Stimulated activated naive CD8-positive, alpha-beta T cell treated with anti-CD3 and anti-CD28 coated beads, Interleukin-15, amount 100 ng/mL, for 72 hours (primary cell): ENCODE results near the gene RNASEH2A.

Source experiments
- ATAC-seq: fragments of 150-1000 bp; cut with Tn5 transposase; 2 replicates; pipeline ENCODE4 v1.10.0; 2021; ENCODE audit warnings: mild to moderate bottlenecking, moderate library complexity
- DNase-seq, 2 donors: peaks; one replicate each; pipeline ENCODE4 v3.0.0; 2021 to 2022
- H3K27ac Mint-ChIP-seq, 2 donors: one replicate each; pipeline ENCODE4 v1.8.0; 2022; ENCODE audit warnings: mild to moderate bottlenecking in 2 of 2, mixed read lengths in 2 of 2, moderate library complexity in 2 of 2
- H3K27me3 Mint-ChIP-seq: one replicate; pipeline ENCODE4 v1.8.0; 2022; ENCODE audit warnings: mixed read lengths
- H3K4me1 Mint-ChIP-seq: one replicate; pipeline ENCODE4 v1.8.0; 2022; ENCODE audit warnings: mild to moderate bottlenecking, mixed read lengths
- H3K4me3 Mint-ChIP-seq, 2 donors: one replicate each; pipeline ENCODE4 v1.8.0; 2022; ENCODE audit warnings: mild to moderate bottlenecking in 2 of 2, mixed read lengths in 2 of 2, moderate library complexity in 1 of 2
- H3K9me3 Mint-ChIP-seq, 2 donors: one replicate each; pipeline ENCODE4 v1.8.0; 2022; ENCODE audit warnings: mixed read lengths in 2 of 2

RNASEH2A gene

DNA sequence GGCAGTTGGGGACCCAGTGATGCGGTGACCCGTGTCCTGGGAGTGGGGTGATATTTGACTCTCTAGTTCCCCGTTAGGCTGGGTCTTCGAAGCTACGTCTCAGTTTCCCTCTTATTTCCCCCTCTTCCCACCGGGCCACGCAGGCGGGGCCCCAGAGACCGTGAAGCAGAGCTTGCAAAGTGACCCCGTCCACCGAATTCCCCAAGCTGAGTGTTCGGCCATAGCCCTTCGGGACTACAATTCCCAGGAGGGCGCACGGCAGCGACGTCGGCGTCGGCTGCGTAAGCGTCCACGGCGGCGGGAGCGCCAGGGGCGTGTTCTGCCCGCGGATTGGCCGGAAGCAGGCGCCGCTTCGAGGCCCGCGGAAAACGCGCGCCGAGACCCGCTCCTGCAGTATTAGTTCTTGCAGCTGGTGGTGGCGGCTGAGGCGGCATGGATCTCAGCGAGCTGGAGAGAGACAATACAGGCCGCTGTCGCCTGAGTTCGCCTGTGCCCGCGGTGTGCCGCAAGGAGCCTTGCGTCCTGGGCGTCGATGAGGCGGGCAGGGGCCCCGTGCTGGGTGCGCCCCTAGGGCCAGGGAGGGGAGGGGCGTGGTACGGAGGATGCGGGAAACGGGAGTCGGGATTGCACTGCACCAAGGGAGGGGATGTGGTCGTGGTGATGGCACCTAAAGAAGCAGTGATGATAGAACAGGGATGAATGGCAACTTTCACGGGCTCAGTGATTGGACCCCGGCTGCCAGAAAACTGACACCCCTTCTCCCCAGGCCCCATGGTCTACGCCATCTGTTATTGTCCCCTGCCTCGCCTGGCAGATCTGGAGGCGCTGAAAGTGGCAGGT, at the start of gene RNASEH2A:
RNASEH2A (plus strand) TSS at position 343 of the 840 bp plus-strand sequence; CDS start at position 433, 90 bp downstream.
- DNase-seq (peak; percentile 87 to 90), ATAC-seq (peak; percentile 90)
- H3K27me3 Mint-ChIP-seq = no peaks in the 10 kb centered on the region
- peak within 1 kb of the TSS; percentile 94 to 96 for H3K27ac Mint-ChIP-seq
- H3K4me1 Mint-ChIP-seq = peaks cover 34% of the 10 kb centered on the region
- H3K9me3 Mint-ChIP-seq = no peaks in the 10 kb centered on the region
- H3K4me3 Mint-ChIP-seq = peak within 1 kb of the TSS; percentile 89 to 99

DNA sequence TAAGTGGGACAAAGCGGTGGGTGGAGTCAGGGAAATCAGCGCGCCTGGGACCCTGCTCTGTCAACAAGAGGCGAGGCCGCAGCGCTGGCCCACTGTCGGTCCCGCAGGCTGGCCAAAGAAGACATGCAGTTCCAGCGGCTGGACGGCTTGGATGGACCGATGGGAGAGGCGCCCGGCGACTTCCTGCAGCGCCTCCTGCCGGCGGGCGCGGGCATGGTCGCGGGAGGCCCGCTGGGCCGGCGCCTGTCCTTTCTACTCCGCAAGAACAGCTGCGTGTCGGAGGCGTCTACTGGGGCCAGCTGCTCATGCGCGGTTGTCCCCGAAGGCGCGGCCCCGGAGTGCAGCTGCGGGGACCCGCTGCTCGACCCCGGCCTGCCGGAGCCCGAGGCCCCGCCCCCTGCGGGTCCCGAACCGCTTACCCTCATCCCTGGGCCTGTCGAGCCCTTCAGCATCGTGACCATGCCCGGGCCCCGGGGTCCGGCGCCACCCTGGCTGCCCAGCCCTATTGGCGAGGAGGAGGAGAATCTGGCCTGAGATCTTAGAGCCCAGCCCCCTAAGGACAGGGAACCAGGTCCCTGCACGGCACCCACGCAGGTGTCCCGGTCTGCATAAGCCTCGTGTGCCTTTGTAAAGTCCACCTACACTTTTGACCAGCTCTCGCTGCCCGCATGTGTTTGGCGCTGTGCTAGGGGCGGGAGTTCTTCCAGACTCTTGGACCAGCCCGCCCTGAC, 48.7 kb upstream of the RNASEH2A start:
- peak; percentile 71 to 75 for DNase-seq
- peak; percentile 85 for ATAC-seq
- H3K27me3 Mint-ChIP-seq = peaks cover 51% of the 10 kb centered on the region
- H3K9me3 Mint-ChIP-seq = no peaks in the 10 kb centered on the region
- H3K4me1 Mint-ChIP-seq = peaks cover 11% of the 10 kb centered on the region
- H3K4me3 Mint-ChIP-seq = peak overlapping the region; percentile 60 to 75
- H3K27ac Mint-ChIP-seq = no peak overlapping the region

GRCh38 chr19:12759686-12760085, 46.7 kb upstream of the RNASEH2A start:
- ATAC-seq (no peak), DNase-seq (no peak)
- Mint-ChIP-seq H3K27ac (no peak overlapping the region), H3K4me1 (peaks cover 11% of the 10 kb centered on the region), H3K9me3 (no peaks in the 10 kb centered on the region), H3K4me3 (no peak overlapping the region), H3K27me3 (peaks cover 33% of the 10 kb centered on the region)

- Mint-ChIP-seq H3K4me1 (peaks cover 18% of the 10 kb centered on the region), H3K27ac (no peak overlapping the region), H3K9me3 (no peaks in the 10 kb centered on the region), H3K27me3 (peaks cover 10% of the 10 kb centered on the region), H3K4me3 (no peak overlapping the region)
- DNase-seq (no peak), ATAC-seq (no peak)
Measured at GRCh38 chr19:12763100-12763499, 43.3 kb upstream of the RNASEH2A start.

DNA sequence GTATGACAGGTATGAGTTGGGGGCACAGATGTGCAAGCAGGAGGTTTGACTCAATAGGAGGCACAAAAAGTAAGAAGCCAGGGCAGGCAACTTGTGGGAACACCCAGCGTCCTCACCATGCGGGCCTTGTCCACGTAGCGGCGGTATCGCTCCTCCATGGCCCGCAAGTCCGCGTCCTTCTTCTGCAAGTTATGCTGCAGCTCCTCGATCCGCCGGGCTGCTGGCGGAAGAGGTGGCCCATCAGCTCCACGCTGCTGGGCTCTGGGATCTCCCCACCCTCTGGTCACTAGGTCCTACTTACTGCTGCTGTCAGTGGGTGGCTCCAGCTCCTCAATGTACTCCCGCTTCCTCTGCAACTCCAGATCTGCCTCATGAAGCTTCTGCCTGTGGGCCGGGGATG, 41.7 kb upstream of the RNASEH2A start:
- no peaks in the 10 kb centered on the region for H3K27me3 Mint-ChIP-seq
- peaks cover 24% of the 10 kb centered on the region for H3K4me1 Mint-ChIP-seq
- DNase-seq (no peak), ATAC-seq (no peak)
- H3K27ac Mint-ChIP-seq = no peak overlapping the region
- no peak overlapping the region for H3K4me3 Mint-ChIP-seq
- no peaks in the 10 kb centered on the region for H3K9me3 Mint-ChIP-seq

DNA sequence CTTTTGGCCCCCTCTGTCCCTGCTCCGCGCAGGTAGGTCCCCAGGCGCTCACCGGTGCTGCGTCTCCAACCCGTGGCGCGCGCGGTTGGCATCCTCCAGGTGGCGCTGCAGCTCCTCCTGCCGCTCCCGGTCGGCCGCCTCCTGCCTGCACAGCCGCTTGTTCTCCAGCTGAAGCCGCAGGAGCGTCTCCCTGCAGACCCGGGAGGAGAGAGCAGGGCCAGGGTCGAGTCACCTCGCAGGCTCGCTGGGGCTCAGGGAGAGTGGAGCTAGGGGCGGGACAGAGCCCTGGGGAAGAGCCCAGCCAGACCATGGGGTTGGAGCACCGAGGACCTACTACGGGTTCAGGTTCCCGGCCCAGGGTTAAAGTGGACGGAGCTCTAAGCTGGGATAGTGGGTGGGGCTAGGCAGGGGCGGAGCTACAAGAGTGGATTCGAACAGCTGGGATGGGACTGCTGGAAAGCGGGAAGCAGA, 40.3 kb upstream of the RNASEH2A start:
- H3K9me3 Mint-ChIP-seq = no peaks in the 10 kb centered on the region
- H3K27ac Mint-ChIP-seq = no peak overlapping the region
- peaks cover 26% of the 10 kb centered on the region for H3K4me1 Mint-ChIP-seq
- peak overlapping the region; percentile 58 to 77 for H3K4me3 Mint-ChIP-seq
- ATAC-seq = peak; percentile 92
- no peaks in the 10 kb centered on the region for H3K27me3 Mint-ChIP-seq
- DNase-seq = peak; percentile 84 to 85

- no peaks in the 10 kb centered on the region for H3K27me3 Mint-ChIP-seq
- no peak overlapping the region for H3K4me3 Mint-ChIP-seq
- DNase-seq (no peak), ATAC-seq (no peak)
- no peaks in the 10 kb centered on the region for H3K9me3 Mint-ChIP-seq
- no peak overlapping the region for H3K27ac Mint-ChIP-seq
- peaks cover 32% of the 10 kb centered on the region for H3K4me1 Mint-ChIP-seq
Measured at GRCh38 chr19:12767150-12767549, 39.2 kb upstream of the RNASEH2A start.

- Mint-ChIP-seq H3K4me3 (no peak overlapping the region), H3K27me3 (no peaks in the 10 kb centered on the region), H3K27ac (no peak overlapping the region), H3K9me3 (no peaks in the 10 kb centered on the region), H3K4me1 (peaks cover 32% of the 10 kb centered on the region)
- no peak for DNase-seq
- ATAC-seq = no peak
Measured at GRCh38 chr19:12767666-12768065, 38.7 kb upstream of the RNASEH2A start.

DNA sequence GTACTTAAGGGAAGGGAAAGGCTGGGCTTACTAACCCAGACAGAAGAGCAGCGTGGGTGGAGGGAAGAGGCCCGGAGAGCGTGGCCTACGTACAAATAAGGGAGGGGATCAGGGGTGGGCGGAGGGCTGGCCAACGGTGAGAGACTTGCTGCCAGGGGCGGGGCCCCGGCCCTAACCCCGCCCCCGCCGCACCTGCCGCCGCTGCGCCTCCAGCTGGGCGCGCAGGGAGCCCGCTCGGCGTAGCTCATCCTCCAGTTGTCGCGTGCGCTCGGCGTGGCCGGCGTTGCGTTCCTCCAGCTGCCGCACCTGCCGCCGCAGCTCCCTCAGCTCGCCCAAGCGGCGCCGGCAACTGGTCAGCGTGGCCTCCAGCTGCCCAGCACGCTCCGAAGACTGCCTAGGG, 36.7 kb upstream of the RNASEH2A start:
- DNase-seq = peak in 1 of 2 donors; percentile 35
- Mint-ChIP-seq H3K27ac (peak overlapping the region in 1 of 2 donors; percentile 38), H3K4me3 (peak overlapping the region in 1 of 2 donors; percentile 66), H3K4me1 (peaks cover 46% of the 10 kb centered on the region), H3K9me3 (no peaks in the 10 kb centered on the region), H3K27me3 (no peaks in the 10 kb centered on the region)
- ATAC-seq = peak; percentile 45

DNA sequence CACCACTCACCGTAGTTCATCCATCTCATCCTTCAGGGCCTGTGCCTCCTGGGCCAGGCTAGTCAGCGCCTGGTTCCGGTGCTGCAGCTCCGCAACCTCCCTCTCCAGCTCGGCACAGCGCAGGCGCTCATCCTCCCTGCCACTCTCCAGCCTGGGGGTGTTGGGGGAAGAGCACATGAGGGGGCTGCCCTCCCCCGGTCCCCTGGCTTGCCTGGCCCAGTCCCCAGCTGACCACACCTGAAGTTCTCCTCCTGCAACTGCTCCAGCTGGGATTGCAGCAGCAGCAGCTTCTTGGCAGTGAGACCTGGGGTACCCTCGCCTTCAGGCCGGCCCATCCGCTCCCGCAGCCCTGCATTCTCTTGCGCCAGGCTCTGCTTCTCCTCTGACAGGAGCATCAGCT, 35.5 kb upstream of the RNASEH2A start:
- Mint-ChIP-seq H3K4me3 (no peak overlapping the region), H3K27me3 (no peaks in the 10 kb centered on the region), H3K27ac (no peak overlapping the region), H3K4me1 (peaks cover 44% of the 10 kb centered on the region), H3K9me3 (no peaks in the 10 kb centered on the region)
- DNase-seq (no peak), ATAC-seq (no peak)

- no peak for ATAC-seq
- peak overlapping the region in 1 of 2 donors; percentile 80 for H3K27ac Mint-ChIP-seq
- no peaks in the 10 kb centered on the region for H3K27me3 Mint-ChIP-seq
- H3K4me3 Mint-ChIP-seq = no peak overlapping the region
- H3K9me3 Mint-ChIP-seq = no peaks in the 10 kb centered on the region
- H3K4me1 Mint-ChIP-seq = peaks cover 40% of the 10 kb centered on the region
- DNase-seq = no peak
Measured at GRCh38 chr19:12772323-12772722, 34.1 kb upstream of the RNASEH2A start.

DNA sequence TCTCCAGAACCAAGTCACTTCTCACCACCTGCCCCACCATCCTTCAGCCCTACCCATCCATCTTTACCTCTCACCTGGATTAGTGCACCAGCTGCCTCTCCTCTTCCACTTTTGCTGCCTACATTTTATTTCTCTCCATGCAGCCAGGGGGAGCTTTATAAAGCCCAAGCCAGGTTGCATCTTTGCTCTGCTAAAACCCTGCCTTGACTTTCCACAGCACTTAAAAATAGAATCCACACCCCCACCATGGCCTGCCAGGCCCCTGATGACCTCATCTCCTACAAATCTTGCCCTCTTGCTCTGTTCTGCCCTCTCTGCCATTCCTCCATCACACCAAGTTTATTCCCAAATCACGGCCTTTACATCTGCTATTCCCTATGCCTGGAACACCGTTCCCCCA, 32.8 kb upstream of the RNASEH2A start:
- no peaks in the 10 kb centered on the region for H3K27me3 Mint-ChIP-seq
- peaks cover 50% of the 10 kb centered on the region for H3K4me1 Mint-ChIP-seq
- H3K27ac Mint-ChIP-seq = peak overlapping the region; percentile 83 to 87
- H3K9me3 Mint-ChIP-seq = no peaks in the 10 kb centered on the region
- peak overlapping the region in 1 of 2 donors; percentile 9 for H3K4me3 Mint-ChIP-seq
- DNase-seq (no peak), ATAC-seq (no peak)

GRCh38 chr19:12774588-12775555, 31.5 kb upstream of the RNASEH2A start, which contains the start of gene HOOK2:
Gene HOOK2, minus strand, starts transcription at chr19:12775552. Its CDS starts 103 bp downstream, at chr19:12775449.
- H3K27ac Mint-ChIP-seq = peak within 1 kb of the TSS in 1 of 2 donors; percentile 95
- H3K9me3 Mint-ChIP-seq = no peaks in the 10 kb centered on the region
- peaks cover 56% of the 10 kb centered on the region for H3K4me1 Mint-ChIP-seq
- H3K27me3 Mint-ChIP-seq = no peaks in the 10 kb centered on the region
- peak within 1 kb of the TSS; percentile 70 to 81 for H3K4me3 Mint-ChIP-seq
- ATAC-seq = peak; percentile 15
- peak in 1 of 2 donors; percentile 41 for DNase-seq

DNA sequence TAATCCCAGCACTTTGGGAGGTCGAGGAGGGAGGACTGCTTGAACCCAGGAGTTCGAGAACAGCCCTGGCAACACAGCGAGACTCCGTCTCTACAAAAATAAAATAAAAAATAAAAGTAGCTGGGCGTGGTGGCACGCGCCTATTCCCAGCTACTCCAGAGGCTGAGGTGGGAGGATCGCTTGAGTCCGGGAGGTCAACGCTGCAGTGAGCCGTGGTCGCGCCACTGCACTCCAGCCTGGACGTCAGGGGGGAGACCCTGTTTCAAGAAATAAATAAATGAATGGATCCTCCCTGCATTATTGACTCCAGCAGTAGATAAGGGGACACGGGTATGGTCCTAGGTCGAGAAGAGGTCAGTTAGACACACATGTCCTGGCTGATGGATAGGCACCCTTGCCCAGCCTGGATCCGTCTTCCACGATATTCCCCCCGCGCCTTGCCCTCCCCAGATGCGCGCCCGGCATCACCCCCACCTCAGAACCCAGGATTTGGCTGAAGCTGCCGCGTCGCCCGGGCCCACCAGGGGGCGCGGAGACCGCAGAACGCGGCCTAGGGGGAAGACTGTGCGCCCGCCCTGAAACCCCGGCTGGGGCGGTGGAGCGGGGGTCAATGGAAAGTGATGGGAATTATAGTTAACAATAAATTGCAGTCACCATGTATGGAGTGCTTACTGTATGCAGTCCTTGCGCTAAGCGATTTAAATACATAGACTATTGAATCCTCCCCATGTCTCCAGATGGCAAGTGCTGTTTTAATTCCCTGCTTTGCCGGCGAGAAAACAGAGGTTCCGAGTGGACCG, 29.0 kb upstream of the RNASEH2A start:
- ATAC-seq = peak; percentile 57
- Mint-ChIP-seq H3K4me3 (peak overlapping the region; percentile 89 to 94), H3K27ac (peak overlapping the region; percentile 24 to 34), H3K27me3 (no peaks in the 10 kb centered on the region), H3K4me1 (peaks cover 59% of the 10 kb centered on the region), H3K9me3 (no peaks in the 10 kb centered on the region)
- DNase-seq = peak; percentile 84 to 87
